Testis (tissue), 3 donors: ENCODE results near the gene ODAD2. TPM values are rescaled to one million over a fixed set of nuclear protein-coding genes. Genes with fewer than 3 reads are reported as not detected.

ENCODE experiments used
- DNase-seq: peaks from one replicate; pipeline ENCODE4 v3.0.0-alpha.2; 2019
- H3K27ac ChIP-seq, 2 donors: fragments of 200-600 bp; sonication (generic); one replicate each; pipeline ENCODE4 v1.5.1; 2019
- H3K27me3 ChIP-seq: fragments of 200-600 bp; sonication (generic); one replicate; pipeline ENCODE4 v1.5.1; 2019
- H3K36me3 ChIP-seq: fragments of 200-600 bp; sonication (generic); one replicate; pipeline ENCODE4 v1.5.1; 2017; ENCODE audit warnings: low read depth; ENCODE audit errors: missing control alignments
- H3K4me1 ChIP-seq: fragments of 200-600 bp; sonication (generic); one replicate; pipeline ENCODE4 v1.5.1; 2019
- H3K4me3 ChIP-seq, 2 donors: fragments of 200-600 bp; sonication (generic); one replicate each; pipeline ENCODE4 v1.5.1; 2017 to 2019
- H3K9me3 ChIP-seq: fragments of 200-600 bp; sonication (generic); one replicate; pipeline ENCODE4 v1.5.1; 2017
- POLR2A ChIP-seq: fragments of 450-650 bp; IDR thresholded peaks from one replicate; pipeline ENCODE4 v1.6.1; 2017; ENCODE audit warnings: antibody characterized with exemption, mild to moderate bottlenecking, moderate library complexity
- WGBS, 2 donors: methylation state at CpG; one replicate each; pipeline ENCODE4 v1.1.5; 2018; 5-methylcytosine and 5-hydroxymethylcytosine counted together
- intact Hi-C: fragments of 100-400 bp; cut with DNase I; formaldehyde crosslinking; loops from one replicate; pipeline ENCODE4 v1.15.1; 2023; ENCODE audit warnings: low total_unique reads
- polyA plus RNA-seq: library from polyadenylated mRNA; stranded (reverse); fragments of 350-450 nt; fragmentation: Illumina TruSeq; extraction: RNeasy Lipid Tissue Mini Kit (QIAGEN cat#74804); gene quantifications from one replicate; pipeline ENCODE4 v1.2.3, GENCODE V29; 2014; ENCODE audit warnings: low read depth, low replicate concordance; ENCODE audit not compliant: insufficient read depth
- total RNA-seq, 2 donors: library from RNA; depleted of rRNA; stranded (reverse); fragments of >200 nt; gene quantifications; one replicate each; pipeline ENCODE4 v1.2.3, GENCODE V29; 2016
- TF ChIP-seq, protein P1 (sequence below), 3 experiments: fragments of 450-650 bp in 2 of 3; fragments of 200-600 bp in 1 of 3; sonication (generic) in 1 of 3; IDR thresholded peaks; one replicate each; pipeline ENCODE4 v1.5.1; 2016 to 2019; ENCODE audit warnings: antibody characterized with exemption in 3 of 3, mild to moderate bottlenecking in 2 of 3, moderate library complexity in 1 of 3

The ODAD2 gene
- total and polyA plus RNA-seq, 3 donors from 2014 or later, result 28.5 to 75.7 (median 38.7) TPM

DNA sequence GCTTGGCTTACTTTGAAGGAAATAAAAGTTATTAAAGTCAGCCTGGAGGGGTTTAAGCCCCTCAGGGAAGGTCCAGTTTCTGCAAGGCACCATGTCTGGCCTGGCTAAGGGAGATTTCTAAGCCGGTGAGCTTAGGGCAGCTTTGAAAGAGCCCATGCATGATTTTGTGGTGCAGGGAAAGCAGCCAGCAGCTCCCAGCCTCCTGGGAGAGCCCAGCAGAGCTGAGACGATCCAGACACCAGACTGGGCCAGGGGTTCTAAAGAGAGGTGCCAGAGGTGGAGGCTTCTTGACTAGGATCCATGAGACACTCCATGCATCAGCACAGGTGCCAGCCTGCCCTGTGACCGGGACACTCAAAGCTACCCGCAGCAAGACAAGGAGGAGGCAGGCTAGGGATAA is 193.7 kb downstream of the ODAD2 start:
- Histone ChIP-seq H3K4me1 (no peaks in the 10 kb centered on the region), H3K36me3 (no peaks in the 10 kb centered on the region), H3K27ac (no peak overlapping the region), H3K27me3 (no peaks in the 10 kb centered on the region), H3K9me3 (no peaks in the 10 kb centered on the region), H3K4me3 (no peak overlapping the region)
- TF ChIP-seq, protein P1, sequence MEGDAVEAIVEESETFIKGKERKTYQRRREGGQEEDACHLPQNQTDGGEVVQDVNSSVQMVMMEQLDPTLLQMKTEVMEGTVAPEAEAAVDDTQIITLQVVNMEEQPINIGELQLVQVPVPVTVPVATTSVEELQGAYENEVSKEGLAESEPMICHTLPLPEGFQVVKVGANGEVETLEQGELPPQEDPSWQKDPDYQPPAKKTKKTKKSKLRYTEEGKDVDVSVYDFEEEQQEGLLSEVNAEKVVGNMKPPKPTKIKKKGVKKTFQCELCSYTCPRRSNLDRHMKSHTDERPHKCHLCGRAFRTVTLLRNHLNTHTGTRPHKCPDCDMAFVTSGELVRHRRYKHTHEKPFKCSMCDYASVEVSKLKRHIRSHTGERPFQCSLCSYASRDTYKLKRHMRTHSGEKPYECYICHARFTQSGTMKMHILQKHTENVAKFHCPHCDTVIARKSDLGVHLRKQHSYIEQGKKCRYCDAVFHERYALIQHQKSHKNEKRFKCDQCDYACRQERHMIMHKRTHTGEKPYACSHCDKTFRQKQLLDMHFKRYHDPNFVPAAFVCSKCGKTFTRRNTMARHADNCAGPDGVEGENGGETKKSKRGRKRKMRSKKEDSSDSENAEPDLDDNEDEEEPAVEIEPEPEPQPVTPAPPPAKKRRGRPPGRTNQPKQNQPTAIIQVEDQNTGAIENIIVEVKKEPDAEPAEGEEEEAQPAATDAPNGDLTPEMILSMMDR (IDR thresholded peaks at IDR 0.05), result no peak
- no peak for TF ChIP-seq POLR2A
- intact Hi-C loops, result no loop called here
- 62 to 85% methylated on average over 4 of the region's 4 CpGs for WGBS, 2 donors
- DNase-seq, result no peak

DNA sequence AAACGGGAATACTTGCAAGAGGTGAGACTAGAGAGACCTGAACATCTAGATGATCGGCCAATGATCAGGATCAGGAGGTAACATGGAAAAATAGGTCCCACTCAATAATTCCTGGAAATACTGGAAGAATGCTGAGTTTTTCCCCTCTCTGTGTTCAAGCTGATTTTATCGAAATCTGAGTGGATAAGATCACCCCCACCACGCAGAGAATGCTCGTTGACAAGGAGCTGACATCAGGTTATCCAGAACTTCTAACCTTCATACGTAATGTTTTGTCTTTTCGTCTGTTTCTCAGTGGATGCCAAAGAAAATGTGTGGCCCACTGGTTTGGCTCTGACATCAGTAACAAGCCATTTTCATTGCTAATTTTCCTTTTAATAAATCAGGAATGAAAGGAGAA is 194.7 kb downstream of the ODAD2 start:
- 78 to 79% methylated on average over 7 of the region's 7 CpGs for WGBS, 2 donors
- intact Hi-C loops, result no loop called here
- no peaks in the 10 kb centered on the region for H3K27me3 ChIP-seq
- H3K9me3 ChIP-seq, result no peaks in the 10 kb centered on the region
- no peaks in the 10 kb centered on the region for H3K36me3 ChIP-seq
- no peak overlapping the region for H3K27ac ChIP-seq
- TF ChIP-seq POLR2A, result no peak
- TF ChIP-seq, protein P1 (IDR thresholded peaks at IDR 0.05), result no peak
- H3K4me3 ChIP-seq, result no peak overlapping the region
- no peak for DNase-seq
- H3K4me1 ChIP-seq, result no peaks in the 10 kb centered on the region

DNA sequence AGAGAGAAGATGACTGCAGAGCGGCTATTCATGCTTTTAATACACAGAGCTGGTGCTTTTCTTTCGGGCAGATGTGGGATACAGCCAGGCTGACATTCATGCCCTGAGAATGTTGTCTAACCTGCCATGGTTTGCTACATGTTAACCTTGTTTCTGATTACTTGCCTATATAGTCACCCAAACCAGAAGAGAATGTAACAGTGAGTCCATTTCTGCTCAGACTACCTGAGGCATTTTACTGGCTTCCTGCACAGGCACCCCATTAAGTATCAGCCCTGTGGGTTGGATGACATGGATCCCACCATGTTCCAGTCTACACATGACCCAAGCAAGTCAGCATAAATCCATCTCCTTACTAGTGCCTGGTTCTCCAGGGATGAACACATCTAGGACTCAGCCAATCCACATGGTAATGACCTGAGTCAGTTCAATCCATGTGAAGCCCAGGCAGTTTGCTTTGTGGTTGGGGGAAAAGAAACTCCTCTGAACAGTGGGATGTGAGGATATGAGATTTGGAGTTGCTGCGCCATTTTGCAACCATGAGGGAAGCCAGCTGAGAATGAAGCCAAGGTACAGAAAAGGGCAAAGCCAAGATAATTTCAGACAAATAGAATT is 197.6 kb downstream of the ODAD2 start:
- no peaks in the 10 kb centered on the region for H3K27me3 ChIP-seq
- H3K9me3 ChIP-seq, result no peaks in the 10 kb centered on the region
- no peaks in the 10 kb centered on the region for H3K4me1 ChIP-seq
- WGBS, 2 donors, result 82 to 89% methylated on average over 3 of the region's 3 CpGs
- no peak overlapping the region for H3K27ac ChIP-seq
- no peak overlapping the region for H3K4me3 ChIP-seq
- DNase-seq, result no peak
- TF ChIP-seq, protein P1 (IDR thresholded peaks at IDR 0.05), result no peak
- no peak for TF ChIP-seq POLR2A
- no peaks in the 10 kb centered on the region for H3K36me3 ChIP-seq
- intact Hi-C loops, result no loop called here

DNA sequence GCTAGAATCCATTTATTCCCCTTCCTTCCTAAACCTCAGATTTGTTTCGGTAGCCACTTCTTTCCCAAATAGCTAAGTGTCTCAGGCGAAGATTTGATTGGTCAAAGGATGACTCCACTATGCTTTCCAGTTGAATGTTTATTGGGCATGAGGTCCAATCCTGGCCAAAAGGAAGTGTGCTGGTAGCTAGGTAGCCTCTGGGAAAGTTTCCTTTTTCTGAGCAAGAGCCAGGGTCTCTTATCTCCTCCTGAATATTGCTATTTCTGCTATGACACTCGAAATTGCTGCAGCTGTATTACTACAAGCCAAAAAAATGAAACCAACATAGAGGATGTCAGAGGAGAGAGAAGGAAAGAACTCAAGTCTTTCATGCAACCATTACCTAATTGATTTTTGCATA is 199.8 kb downstream of the ODAD2 start:
- WGBS, 2 donors, result 63 to 72% methylated on average over 3 of the region's 3 CpGs
- no peak for DNase-seq
- Histone ChIP-seq H3K36me3 (no peaks in the 10 kb centered on the region), H3K4me3 (no peak overlapping the region), H3K27me3 (no peaks in the 10 kb centered on the region), H3K4me1 (no peaks in the 10 kb centered on the region), H3K9me3 (no peaks in the 10 kb centered on the region), H3K27ac (no peak overlapping the region)
- TF ChIP-seq, protein P1 (IDR thresholded peaks at IDR 0.05), result no peak
- TF ChIP-seq POLR2A, result no peak
- intact Hi-C loops, result no loop called here

DNA sequence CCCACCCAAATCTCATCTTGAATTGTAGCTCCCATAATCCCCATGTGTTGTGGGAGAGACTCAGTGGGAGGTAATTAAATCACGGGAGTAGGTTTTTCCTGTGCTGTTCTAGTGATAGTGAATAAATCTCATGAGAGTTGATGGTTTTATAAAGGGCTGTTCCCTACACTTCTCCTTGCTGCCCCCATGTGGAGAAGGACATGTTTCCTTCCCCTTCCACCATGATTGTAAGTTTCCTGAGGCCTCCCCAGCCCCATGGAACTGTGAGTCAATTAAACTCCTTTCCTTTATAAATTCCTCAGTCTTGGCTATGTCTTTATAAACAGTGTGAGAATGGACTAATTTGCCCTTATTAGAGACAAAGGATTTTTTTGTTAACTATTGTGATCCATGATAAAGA is 204.7 kb downstream of the ODAD2 start:
- Histone ChIP-seq H3K4me1 (no peaks in the 10 kb centered on the region), H3K27me3 (no peaks in the 10 kb centered on the region), H3K27ac (no peak overlapping the region), H3K4me3 (no peak overlapping the region), H3K9me3 (no peaks in the 10 kb centered on the region), H3K36me3 (no peaks in the 10 kb centered on the region)
- intact Hi-C loops, result no loop called here
- peak; percentile 22 for DNase-seq
- 34 to 46% methylated on average over 1 of the region's 1 CpG for WGBS, 2 donors
- TF ChIP-seq, protein P1 (IDR thresholded peaks at IDR 0.05), result no peak
- no peak for TF ChIP-seq POLR2A
